ENCODE data around the gene ADGRD2. TPM values are rescaled to one million over a fixed set of nuclear protein-coding genes. Genes with fewer than 3 reads are reported as not detected.

Gene ADGRD2
- total and polyA plus RNA-seq, 9 of the 15 experiments (the other 6 are each of a cell fraction or from before 2014, with no cell fraction given), result not detected

DNA sequence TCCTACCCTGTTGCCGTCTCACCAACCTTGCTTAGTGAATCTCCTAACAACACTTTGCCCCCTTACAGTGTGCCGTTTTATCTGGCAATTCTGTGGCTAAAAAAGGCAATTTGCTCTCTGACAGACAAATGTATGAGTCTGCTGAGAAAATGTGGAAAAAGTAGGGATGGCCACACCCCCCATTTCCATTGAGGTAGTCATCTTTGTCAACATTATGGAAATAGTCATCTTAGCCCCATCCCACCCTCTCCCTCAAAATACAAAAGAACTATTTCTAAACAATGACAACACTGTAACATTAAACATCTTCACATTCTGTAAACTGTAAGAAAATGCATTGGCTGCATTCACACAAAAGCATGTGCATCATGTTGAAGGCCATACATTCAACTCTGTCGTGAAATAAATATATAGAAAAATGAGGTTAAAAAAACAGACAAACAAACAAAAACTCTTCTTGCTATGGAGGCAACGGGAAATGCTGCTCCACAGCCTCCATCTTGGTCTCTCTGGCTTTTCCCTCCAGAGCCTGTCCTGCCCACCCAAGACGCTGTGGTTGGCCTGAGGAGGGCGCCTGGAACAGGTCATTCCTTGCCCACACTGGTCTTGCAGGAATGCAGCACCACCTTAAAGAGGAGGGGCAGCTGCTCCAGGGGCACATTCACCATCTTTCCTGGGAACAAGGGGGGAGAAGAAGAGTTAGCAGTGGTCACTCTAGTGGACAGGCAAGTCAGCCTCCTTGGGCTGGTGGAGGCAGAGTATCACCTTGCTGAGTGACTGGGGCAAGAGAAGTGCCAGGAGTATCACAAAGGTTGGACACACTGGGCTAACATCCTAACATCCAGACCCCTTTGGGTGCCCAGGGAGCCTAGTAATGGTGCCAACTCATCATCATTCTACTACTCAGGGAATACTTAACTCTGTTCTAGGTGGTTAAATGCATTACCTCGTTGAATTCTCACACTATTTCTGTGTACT is 72.2 kb downstream of the ADGRD2 start:
- BruUV-seq (replicated peaks), result no TSS peak
- DNase-seq (ENCODE audit: extremely low read depth in 1 of 4, low spot score in 3 of 4), result no peak
- WGBS (ENCODE audit: insufficient coverage, low coverage, missing lambda C conversion rate), result 62% methylated on average over 7 of the region's 7 CpGs
- Histone ChIP-seq H3K4me1 (replicated peaks in 1 of 2; ENCODE audit: control insufficient read depth in 2 of 2, insufficient read depth in 2 of 2, low read length in 2 of 2) (no peaks in the 10 kb centered on the region), H4K20me1 (replicated peaks; ENCODE audit: control insufficient read depth, insufficient read depth, low read length) (no peaks in the 10 kb centered on the region; the same call in 1 of the 2 replicates), H3K9me1 (ENCODE audit: control insufficient read depth, insufficient read depth, low read length) (no peaks in the 10 kb centered on the region), H3K79me2 (ENCODE audit: control insufficient read depth, insufficient read depth, low read length) (no peaks in the 10 kb centered on the region), H3K27ac (ENCODE audit: extremely low read depth, low read depth, low read length) (no peak overlapping the region), H3K36me3 (ENCODE audit: control insufficient read depth, insufficient read depth, low read length) (peaks cover 63% of the 10 kb centered on the region), H3K9me3 (replicated peaks; ENCODE audit: control insufficient read depth, insufficient read depth, low read depth, low read length) (no peaks in the 10 kb centered on the region), H3K27me3 (ENCODE audit: control insufficient read depth in 2 of 2, insufficient read depth in 2 of 2, low read length in 2 of 2) (no peaks in the 10 kb centered on the region), H3K4me3 (no peak overlapping the region), H3K4me2 (ENCODE audit: insufficient read depth, low read length) (no peak overlapping the region), H2AFZ (ENCODE audit: low read depth, low read length) (no peak overlapping the region), H3K9ac (ENCODE audit: insufficient read depth in 1 of 2, low read depth in 2 of 2, low read length in 2 of 2) (no peak overlapping the region)
- intact Hi-C loops (cut with micrococcal nuclease), result no loop called here
- no peak for FAIRE-seq
- TF ChIP-seq ZNF780A (CRISPR knock-in tag; IDR thresholded peaks at IDR 0.05) (no peak), ZNF253 (CRISPR knock-in tag; conservative IDR thresholded peaks at IDR 0.05) (no peak), HIVEP1 (CRISPR knock-in tag; IDR thresholded peaks at IDR 0.05) (no peak)
- TF ChIP-seq, protein P1, sequence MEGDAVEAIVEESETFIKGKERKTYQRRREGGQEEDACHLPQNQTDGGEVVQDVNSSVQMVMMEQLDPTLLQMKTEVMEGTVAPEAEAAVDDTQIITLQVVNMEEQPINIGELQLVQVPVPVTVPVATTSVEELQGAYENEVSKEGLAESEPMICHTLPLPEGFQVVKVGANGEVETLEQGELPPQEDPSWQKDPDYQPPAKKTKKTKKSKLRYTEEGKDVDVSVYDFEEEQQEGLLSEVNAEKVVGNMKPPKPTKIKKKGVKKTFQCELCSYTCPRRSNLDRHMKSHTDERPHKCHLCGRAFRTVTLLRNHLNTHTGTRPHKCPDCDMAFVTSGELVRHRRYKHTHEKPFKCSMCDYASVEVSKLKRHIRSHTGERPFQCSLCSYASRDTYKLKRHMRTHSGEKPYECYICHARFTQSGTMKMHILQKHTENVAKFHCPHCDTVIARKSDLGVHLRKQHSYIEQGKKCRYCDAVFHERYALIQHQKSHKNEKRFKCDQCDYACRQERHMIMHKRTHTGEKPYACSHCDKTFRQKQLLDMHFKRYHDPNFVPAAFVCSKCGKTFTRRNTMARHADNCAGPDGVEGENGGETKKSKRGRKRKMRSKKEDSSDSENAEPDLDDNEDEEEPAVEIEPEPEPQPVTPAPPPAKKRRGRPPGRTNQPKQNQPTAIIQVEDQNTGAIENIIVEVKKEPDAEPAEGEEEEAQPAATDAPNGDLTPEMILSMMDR (IDR thresholded peaks at IDR 0.05 in 2 of 3, conservative IDR thresholded peaks at IDR 0.05 in 1 of 3; ENCODE audit: insufficient read depth in 2 of 3, low read depth in 1 of 3, low read length in 3 of 3), result peak; percentile 9 to 21 (median 18); a peak in 1 of 6 replicates
- ChIA-PET CTCF (ENCODE audit: low intra/inter-chr PET ratio) (no interaction called here), POLR2A (interaction anchor here (0.9 kb wide), 1 partner anchor 73 kb away, joined by 3 read pairs; no protein-coding TSS in a partner anchor)
- ATAC-seq, result peak; percentile 56; the same call in 1 of the 3 replicates
- in situ Hi-C loops (cut with MboI), result no loop called here

All from K562 (cell line).